CD4-positive, alpha-beta T cell (primary cell): ENCODE results near the gene ZIC2. TPM values are rescaled to one million over a fixed set of nuclear protein-coding genes. Genes with fewer than 3 reads are reported as not detected.

ENCODE experiments used
- ATAC-seq: fragments of 200-7000 bp; cut with Tn5 transposase; one replicate; pipeline ENCODE4 v1.10.0; 2022; ENCODE audit warnings: mild to moderate bottlenecking; ENCODE audit not compliant: poor library complexity
- CTCF ChIA-PET: fragments of 350-600 bp; sonication (Branson Sonifier 250); formaldehyde crosslinking; loops from one replicate; lab custom pipeline; 2021; ENCODE audit warnings: antibody characterized with exemption, inconsistent platforms; lab: Charles Lee
- POLR2A ChIA-PET: fragments of 350-600 bp; sonication (Branson Sonifier 250); formaldehyde crosslinking; loops from one replicate; lab custom pipeline; 2021; ENCODE audit warnings: antibody characterized with exemption, inconsistent platforms; lab: Charles Lee
- DNase-seq, 14 experiments: peaks; one replicate each; pipeline ENCODE4 v3.0.0-alpha.2; 2013 to 2020; ENCODE audit warnings: mixed read lengths in 2 of 14
- H3K27ac ChIP-seq, 2 donors: one replicate each; pipeline versions ENCODE4 v1.5.1 to v1.7.0; 2013; ENCODE audit warnings: low read length in 2 of 2, low read depth in 1 of 2, mild to moderate bottlenecking in 1 of 2
- H3K27me3 ChIP-seq, 2 experiments: 1 replicate in 1 of 2; 2 replicates in 1 of 2; pipeline versions ENCODE4 v1.6.1 to v1.7.0; 2013; ENCODE audit warnings: low read length in 2 of 2, control low read depth in 1 of 2, mild to moderate bottlenecking in 1 of 2, moderate library complexity in 1 of 2; ENCODE audit not compliant: insufficient read depth in 2 of 2, control insufficient read depth in 1 of 2
- H3K36me3 ChIP-seq: one replicate; pipeline ENCODE4 v1.6.1; 2013; ENCODE audit warnings: low read length, control low read depth; ENCODE audit not compliant: insufficient read depth
- H3K4me1 ChIP-seq: one replicate; pipeline ENCODE4 v1.6.1; 2013; ENCODE audit warnings: low read length, control low read depth; ENCODE audit not compliant: insufficient read depth
- H3K4me3 ChIP-seq: one replicate; pipeline ENCODE4 v1.5.1; 2013; ENCODE audit warnings: mild to moderate bottlenecking, low read length, moderate library complexity
- H3K9me3 ChIP-seq, 2 experiments: 1 replicate in 1 of 2; 2 replicates in 1 of 2; pipeline versions ENCODE4 v1.6.1 to v1.7.0; 2013; ENCODE audit warnings: low read length in 2 of 2, mild to moderate bottlenecking in 2 of 2, control low read depth in 1 of 2, moderate library complexity in 1 of 2; ENCODE audit not compliant: control insufficient read depth in 1 of 2, insufficient read depth in 1 of 2
- H3K27ac Mint-ChIP-seq: one replicate; pipeline ENCODE4 v1.8.0; 2020; ENCODE audit warnings: mixed read lengths
- H3K27me3 Mint-ChIP-seq: one replicate; pipeline ENCODE4 v1.8.0; 2021; ENCODE audit warnings: mixed read lengths
- H3K36me3 Mint-ChIP-seq: one replicate; pipeline ENCODE4 v1.8.0; 2021; ENCODE audit warnings: low read depth, mixed read lengths
- H3K4me1 Mint-ChIP-seq: one replicate; pipeline ENCODE4 v1.8.0; 2021; ENCODE audit warnings: low read depth, mixed read lengths
- H3K4me3 Mint-ChIP-seq: one replicate; pipeline ENCODE4 v1.8.0; 2020; ENCODE audit warnings: mild to moderate bottlenecking, mixed read lengths
- H3K9me3 Mint-ChIP-seq: one replicate; pipeline ENCODE4 v1.8.0; 2020; ENCODE audit warnings: mixed read lengths
- CTCF ChIP-seq: fragments of 200-600 bp; IDR thresholded peaks from one replicate; pipeline ENCODE4 v1.8.0; 2022; ENCODE audit warnings: antibody characterized with exemption, mild to moderate bottlenecking
- intact Hi-C, 2 experiments: fragments of 100-400 bp; cut with DNase I in 1 of 2; cut with micrococcal nuclease in 1 of 2; formaldehyde crosslinking; loops; one replicate each; pipeline versions ENCODE4 v1.15.1 to v1.9.0; 2023 to 2025; cut with DNase I, micrococcal nuclease
- total RNA-seq, 174 experiments: library from RNA in 2 of 174; stranded (reverse) in 2 of 174; gene quantifications; one replicate each; pipeline ENCODE4 v1.2.3 and lab custom pipeline; 2021 to 2026

ZIC2 gene
- total RNA-seq, 2 experiments from 2014 or later = not detected

DNA sequence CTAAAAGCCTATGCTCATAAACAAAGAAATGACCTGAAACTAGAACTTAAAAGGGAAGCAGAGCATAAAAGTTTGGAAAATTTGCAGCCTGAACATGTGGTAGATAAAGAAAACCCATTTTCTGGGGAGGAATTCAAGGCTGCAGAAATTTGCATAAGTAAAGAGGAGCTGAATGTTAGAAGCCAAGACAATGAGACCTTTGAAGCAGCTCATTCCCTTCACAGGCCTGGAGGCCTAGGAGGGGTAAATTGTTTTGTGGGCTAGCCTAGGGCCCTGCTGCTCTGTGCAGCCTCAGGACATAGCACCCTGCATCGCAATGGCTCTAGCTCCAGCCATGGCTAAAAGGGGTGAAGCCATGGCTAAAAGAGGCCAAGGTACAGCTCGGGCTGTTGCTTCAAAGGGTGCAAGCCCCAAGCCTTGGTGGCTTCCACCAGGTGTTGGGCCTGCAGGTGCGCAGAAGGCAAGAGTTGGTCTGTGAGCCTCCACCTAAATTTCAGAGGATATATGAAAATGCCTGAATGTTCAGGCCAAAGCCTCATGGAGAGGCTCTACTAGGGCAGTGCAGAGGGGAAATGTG is 38.3 kb downstream of the ZIC2 start:
- Mint-ChIP-seq H3K27me3 (peaks cover under 1% of the 10 kb centered on the region), H3K36me3 (no peaks in the 10 kb centered on the region), H3K4me1 (no peaks in the 10 kb centered on the region), H3K4me3 (no peak overlapping the region), H3K9me3 (peaks cover 4% of the 10 kb centered on the region), H3K27ac (no peak overlapping the region)
- Histone ChIP-seq H3K4me3 (no peak overlapping the region), H3K4me1 (no peaks in the 10 kb centered on the region), H3K9me3 (peaks cover 0 to 7% of the 10 kb centered on the region in 2 experiments), H3K36me3 (no peaks in the 10 kb centered on the region), H3K27me3 (no peaks in the 10 kb centered on the region), H3K27ac (no peak overlapping the region)
- DNase-seq (no peak), ATAC-seq (no peak)
- intact Hi-C loops = no loop called here
- CTCF ChIA-PET = interaction anchor here (0.6 kb wide), 1 partner anchor 9 kb away, joined by 4 read pairs; no protein-coding TSS in a partner anchor
- TF ChIP-seq CTCF = no peak
- POLR2A ChIA-PET = no interaction called here

DNA sequence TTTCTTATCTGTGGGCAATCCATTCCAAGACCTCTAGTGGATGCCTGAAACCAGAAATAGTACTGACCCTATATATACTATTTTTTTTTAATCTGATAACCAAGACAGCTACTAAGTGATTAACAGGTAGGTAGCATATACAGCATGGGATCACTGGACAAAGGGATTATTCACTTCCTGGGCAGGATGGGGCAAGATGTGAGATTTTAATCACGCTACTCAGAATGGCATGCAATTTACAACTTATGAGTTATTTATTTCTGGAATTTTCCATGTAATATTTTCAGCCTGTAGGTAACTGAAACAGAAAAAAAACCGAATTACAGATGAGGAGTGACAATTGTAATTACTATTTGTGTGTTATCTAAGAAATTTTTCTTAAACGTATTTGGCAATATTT is 41.2 kb downstream of the ZIC2 start:
- peaks cover 4% of the 10 kb centered on the region for H3K9me3 Mint-ChIP-seq
- H3K9me3 ChIP-seq = peaks cover 0 to 7% of the 10 kb centered on the region in 2 experiments
- no peak overlapping the region for H3K27ac Mint-ChIP-seq
- DNase-seq (no peak), ATAC-seq (no peak)
- H3K4me3 ChIP-seq = no peak overlapping the region
- no peak for TF ChIP-seq CTCF
- no peaks in the 10 kb centered on the region for H3K27me3 ChIP-seq
- no peaks in the 10 kb centered on the region for H3K4me1 ChIP-seq
- H3K4me3 Mint-ChIP-seq = no peak overlapping the region
- H3K36me3 ChIP-seq = no peaks in the 10 kb centered on the region
- ChIA-PET POLR2A (no interaction called here), CTCF (no interaction called here)
- no peaks in the 10 kb centered on the region for H3K36me3 Mint-ChIP-seq
- H3K27me3 Mint-ChIP-seq = peaks cover 11% of the 10 kb centered on the region
- intact Hi-C loops = no loop called here
- no peak overlapping the region for H3K27ac ChIP-seq
- H3K4me1 Mint-ChIP-seq = no peaks in the 10 kb centered on the region

DNA sequence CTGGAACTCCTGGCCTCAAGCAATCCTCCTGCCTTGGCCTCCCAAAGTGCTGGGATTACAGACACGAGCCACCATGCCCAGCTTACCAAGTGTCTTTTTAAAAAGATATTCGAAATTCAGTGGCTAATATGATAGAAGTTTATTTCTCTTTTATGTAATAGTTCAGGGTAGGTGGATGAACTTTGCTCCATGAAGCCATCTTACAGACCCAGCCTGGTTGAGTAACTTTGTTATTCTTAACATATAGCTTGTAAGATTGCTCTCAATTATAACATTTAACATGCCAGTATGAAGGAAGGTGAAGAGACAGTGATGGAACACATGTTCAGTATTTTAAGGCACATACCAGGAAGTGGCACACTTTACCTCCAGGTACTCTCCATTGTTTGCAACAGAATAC is 42.4 kb downstream of the ZIC2 start:
- DNase-seq (no peak), ATAC-seq (no peak)
- no peak overlapping the region for H3K27ac ChIP-seq
- no peaks in the 10 kb centered on the region for H3K36me3 ChIP-seq
- peaks cover 2% of the 10 kb centered on the region for H3K9me3 Mint-ChIP-seq
- ChIA-PET CTCF (no interaction called here), POLR2A (no interaction called here)
- H3K27ac Mint-ChIP-seq = no peak overlapping the region
- H3K36me3 Mint-ChIP-seq = no peaks in the 10 kb centered on the region
- intact Hi-C loops = no loop called here
- H3K9me3 ChIP-seq = peaks cover 0 to 7% of the 10 kb centered on the region in 2 experiments
- peaks cover 12% of the 10 kb centered on the region for H3K27me3 Mint-ChIP-seq
- no peak overlapping the region for H3K4me3 ChIP-seq
- no peaks in the 10 kb centered on the region for H3K4me1 Mint-ChIP-seq
- no peaks in the 10 kb centered on the region for H3K4me1 ChIP-seq
- H3K27me3 ChIP-seq = no peaks in the 10 kb centered on the region
- TF ChIP-seq CTCF = no peak
- no peak overlapping the region for H3K4me3 Mint-ChIP-seq
